Lower lobe of right lung (tissue), 2 donors: ENCODE results near the gene CCDC169. TPM values are rescaled to one million over a fixed set of nuclear protein-coding genes. Genes with fewer than 3 reads are reported as not detected.

Source experiments
- ATAC-seq, 2 donors: fragments of 200-7000 bp; cut with Tn5 transposase; one replicate each; pipeline ENCODE4 v1.9.1; 2020 to 2022; ENCODE audit warnings: mild to moderate bottlenecking in 2 of 2, moderate library complexity in 2 of 2
- DNase-seq: peaks from one replicate; pipeline ENCODE4 v3.0.0-alpha.2; 2020
- H3K27ac ChIP-seq: fragments of 200-600 bp; one replicate; pipeline ENCODE4 v1.8.0; 2022
- H3K27me3 ChIP-seq: fragments of 200-600 bp; one replicate; pipeline ENCODE4 v1.8.0; 2022; ENCODE audit warnings: low read depth
- H3K36me3 ChIP-seq: fragments of 200-600 bp; one replicate; pipeline ENCODE4 v1.8.0; 2022; ENCODE audit warnings: mild to moderate bottlenecking
- H3K4me1 ChIP-seq: fragments of 200-600 bp; one replicate; pipeline ENCODE4 v1.8.0; 2022
- H3K4me3 ChIP-seq: fragments of 200-600 bp; one replicate; pipeline ENCODE4 v1.8.0; 2022; ENCODE audit warnings: mild to moderate bottlenecking
- H3K9me3 ChIP-seq: fragments of 200-600 bp; one replicate; pipeline ENCODE4 v1.8.0; 2022
- intact Hi-C: fragments of 100-400 bp; cut with DNase I; formaldehyde crosslinking; loops from one replicate; pipeline ENCODE4 v1.11.0; 2022
- total RNA-seq: library from RNA; stranded (reverse); fragmentation: NEBNext Ultra II Directional; extraction: Animal tissue kit (Norgen Biotek cat#: 25700); gene quantifications from one replicate; pipeline ENCODE4 v1.2.1, GENCODE V29; 2021
- TF ChIP-seq, protein P1 (sequence below): fragments of 200-600 bp; IDR thresholded peaks from one replicate; pipeline ENCODE4 v1.8.0; 2022; ENCODE audit warnings: antibody characterized with exemption, mild to moderate bottlenecking
- donor health status: DM: no; HTN: yes; CAD: no; lungs with severe emphysema.

The CCDC169 gene
- total RNA-seq, 1 donor from 2014 or later = not detected

DNA sequence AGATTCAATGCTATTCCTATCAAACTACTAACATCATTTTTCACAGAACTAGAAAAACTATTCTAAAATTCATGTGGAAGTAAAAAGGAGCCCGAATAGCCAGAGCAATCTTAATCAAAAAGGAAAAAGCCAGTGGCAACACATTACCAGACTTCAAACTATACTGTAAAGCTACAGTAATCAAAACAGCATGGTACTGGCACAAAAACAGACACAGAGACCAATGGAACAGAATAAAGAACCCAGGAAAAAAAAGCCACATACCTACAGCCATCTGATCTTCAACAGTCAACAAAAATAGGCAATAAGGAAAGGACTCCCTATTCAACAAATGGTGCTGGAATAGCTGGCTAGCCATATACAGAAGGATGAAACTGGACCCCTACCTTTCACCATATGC lies 72.9 kb downstream of the CCDC169 start:
- DNase-seq = no peak
- Histone ChIP-seq H3K4me3 (no peak overlapping the region), H3K27ac (no peak overlapping the region), H3K4me1 (no peaks in the 10 kb centered on the region), H3K9me3 (peaks cover 15% of the 10 kb centered on the region), H3K36me3 (no peaks in the 10 kb centered on the region), H3K27me3 (no peaks in the 10 kb centered on the region)
- no peak for ATAC-seq
- TF ChIP-seq, protein P1, sequence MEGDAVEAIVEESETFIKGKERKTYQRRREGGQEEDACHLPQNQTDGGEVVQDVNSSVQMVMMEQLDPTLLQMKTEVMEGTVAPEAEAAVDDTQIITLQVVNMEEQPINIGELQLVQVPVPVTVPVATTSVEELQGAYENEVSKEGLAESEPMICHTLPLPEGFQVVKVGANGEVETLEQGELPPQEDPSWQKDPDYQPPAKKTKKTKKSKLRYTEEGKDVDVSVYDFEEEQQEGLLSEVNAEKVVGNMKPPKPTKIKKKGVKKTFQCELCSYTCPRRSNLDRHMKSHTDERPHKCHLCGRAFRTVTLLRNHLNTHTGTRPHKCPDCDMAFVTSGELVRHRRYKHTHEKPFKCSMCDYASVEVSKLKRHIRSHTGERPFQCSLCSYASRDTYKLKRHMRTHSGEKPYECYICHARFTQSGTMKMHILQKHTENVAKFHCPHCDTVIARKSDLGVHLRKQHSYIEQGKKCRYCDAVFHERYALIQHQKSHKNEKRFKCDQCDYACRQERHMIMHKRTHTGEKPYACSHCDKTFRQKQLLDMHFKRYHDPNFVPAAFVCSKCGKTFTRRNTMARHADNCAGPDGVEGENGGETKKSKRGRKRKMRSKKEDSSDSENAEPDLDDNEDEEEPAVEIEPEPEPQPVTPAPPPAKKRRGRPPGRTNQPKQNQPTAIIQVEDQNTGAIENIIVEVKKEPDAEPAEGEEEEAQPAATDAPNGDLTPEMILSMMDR = no peak
- intact Hi-C loops = no loop called here

DNA sequence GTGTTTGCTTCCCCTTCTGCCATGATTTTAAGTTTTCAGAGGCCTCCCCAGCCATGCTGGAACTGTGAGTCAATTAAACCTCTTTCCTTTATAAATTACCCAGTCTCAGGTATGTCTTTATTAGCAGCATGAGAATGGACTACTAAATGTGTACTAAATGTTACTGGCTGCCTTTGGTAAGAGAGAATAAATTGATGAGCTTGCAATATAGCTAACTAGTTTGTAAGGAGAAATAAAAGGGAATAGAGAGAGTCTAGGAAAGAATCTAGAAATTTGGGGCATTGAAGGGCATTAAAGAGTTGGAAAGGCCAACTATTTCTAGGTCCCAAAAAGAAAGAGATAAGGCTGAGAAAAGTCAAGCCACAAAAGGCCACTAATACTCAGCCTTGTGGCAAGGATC lies 77.7 kb downstream of the CCDC169 start:
- Histone ChIP-seq H3K27ac (no peak overlapping the region), H3K4me1 (no peaks in the 10 kb centered on the region), H3K4me3 (no peak overlapping the region), H3K9me3 (peaks cover 9% of the 10 kb centered on the region), H3K36me3 (no peaks in the 10 kb centered on the region), H3K27me3 (no peaks in the 10 kb centered on the region)
- TF ChIP-seq, protein P1 = no peak
- no peak for ATAC-seq
- no peak for DNase-seq
- intact Hi-C loops = no loop called here

DNA sequence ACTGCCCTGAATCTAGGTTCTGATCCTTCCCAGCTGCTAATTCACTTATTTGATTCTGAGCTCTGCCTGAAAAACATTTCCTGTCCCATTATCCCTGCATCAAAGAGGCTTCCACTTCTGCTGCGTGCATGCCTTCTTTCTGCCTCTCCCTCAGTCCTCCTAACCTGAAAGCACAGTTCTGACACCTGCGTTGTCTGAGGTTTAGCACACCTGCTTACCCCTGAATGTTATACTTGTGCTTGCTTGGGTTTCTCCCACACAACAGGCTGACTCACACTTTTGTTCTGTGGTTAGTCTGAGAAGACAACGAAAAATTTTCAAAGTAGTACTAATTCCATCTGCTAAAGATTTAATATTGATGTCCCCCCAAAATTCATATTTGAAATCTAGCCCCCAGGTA lies 80.2 kb downstream of the CCDC169 start:
- no peaks in the 10 kb centered on the region for H3K36me3 ChIP-seq
- no peaks in the 10 kb centered on the region for H3K27me3 ChIP-seq
- no peak for ATAC-seq
- DNase-seq = no peak
- intact Hi-C loops = no loop called here
- TF ChIP-seq, protein P1 = no peak
- no peaks in the 10 kb centered on the region for H3K4me1 ChIP-seq
- no peaks in the 10 kb centered on the region for H3K9me3 ChIP-seq
- no peak overlapping the region for H3K27ac ChIP-seq
- no peak overlapping the region for H3K4me3 ChIP-seq

DNA sequence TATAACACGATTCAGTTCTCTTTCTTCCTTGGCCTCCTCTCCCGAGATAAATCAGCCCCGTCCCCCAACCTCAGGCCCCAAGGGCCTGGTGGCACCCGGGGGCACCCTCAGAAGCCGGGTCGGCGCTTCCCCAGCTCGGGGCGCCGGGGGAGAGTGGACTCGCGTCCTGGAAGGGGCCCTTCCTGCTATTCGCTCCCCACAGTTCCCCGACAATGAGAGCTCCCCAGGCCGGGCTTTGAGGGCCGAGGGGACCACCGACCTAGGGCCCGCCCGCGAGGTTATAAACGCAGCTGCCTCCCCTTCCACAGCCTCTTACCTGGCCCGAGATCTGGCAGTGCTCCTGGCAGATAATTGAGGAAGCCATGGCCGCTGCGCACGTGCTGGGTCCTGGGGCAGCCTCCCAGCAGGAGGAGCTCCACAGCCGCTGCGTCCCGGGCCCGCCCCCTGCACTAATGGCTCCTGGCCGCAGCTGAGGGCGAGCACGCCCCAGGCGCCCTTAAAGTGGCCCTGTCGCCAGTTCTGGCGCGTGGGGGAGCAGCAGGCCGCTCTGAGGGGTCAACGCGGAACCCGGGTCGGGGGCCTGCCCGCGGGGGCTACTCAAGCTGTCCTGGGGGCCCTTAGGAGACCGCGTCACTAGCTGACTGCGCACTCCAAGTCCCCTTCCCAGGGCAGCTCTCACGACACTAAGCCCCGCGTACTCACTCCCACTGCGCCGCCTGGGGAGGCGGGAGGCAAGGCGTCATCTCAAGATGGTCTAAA lies 83.3 kb downstream of the CCDC169 start, which contains the start of gene SOHLH2:
Gene SOHLH2, minus strand, starts transcription at position 394 of the 759 bp plus-strand sequence. Its CDS starts 30 bp downstream, at position 364.
- intact Hi-C loops = no loop called here
- TF ChIP-seq, protein P1 = no peak
- Histone ChIP-seq H3K9me3 (no peaks in the 10 kb centered on the region), H3K4me1 (no peaks in the 10 kb centered on the region), H3K36me3 (no peaks in the 10 kb centered on the region), H3K27ac (no peak within 1 kb of the TSS), H3K4me3 (no peak within 1 kb of the TSS), H3K27me3 (no peaks in the 10 kb centered on the region)
- ATAC-seq (no peak), DNase-seq (peak; percentile 43)

DNA sequence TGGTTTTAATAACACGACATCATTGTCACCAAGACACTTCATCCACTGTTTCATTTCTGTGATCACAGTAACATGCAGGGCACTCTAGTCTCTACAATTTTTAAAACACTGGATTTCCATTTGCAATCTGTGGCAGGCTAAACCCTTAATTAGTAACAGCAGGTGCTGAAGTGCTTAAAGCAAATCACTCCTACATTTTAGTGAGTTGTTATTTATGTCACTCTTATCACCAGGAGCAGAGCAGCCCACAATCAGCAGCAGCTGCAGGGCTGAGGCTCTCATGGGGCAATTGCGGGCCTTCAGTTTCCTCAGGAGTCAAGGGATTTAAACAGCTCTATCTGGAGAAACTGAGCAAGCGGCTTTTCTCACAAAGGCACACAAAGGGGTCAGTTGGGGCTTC lies 84.8 kb downstream of the CCDC169 start:
- no peak for ATAC-seq
- no peaks in the 10 kb centered on the region for H3K4me1 ChIP-seq
- TF ChIP-seq, protein P1 = no peak
- no peak overlapping the region for H3K4me3 ChIP-seq
- intact Hi-C loops = no loop called here
- no peaks in the 10 kb centered on the region for H3K27me3 ChIP-seq
- H3K36me3 ChIP-seq = no peaks in the 10 kb centered on the region
- DNase-seq = no peak
- H3K9me3 ChIP-seq = no peaks in the 10 kb centered on the region
- H3K27ac ChIP-seq = no peak overlapping the region
